IMR-90 (cell line): Measurements from ENCODE around the gene FMN2. TPM values are rescaled to one million over a fixed set of nuclear protein-coding genes. Genes with fewer than 3 reads are reported as not detected.

Experiments
- ATAC-seq: fragments of 200-7000 bp; cut with Tn5 transposase; 2 replicates; pipeline ENCODE4 v1.9.1; 2020; ENCODE audit warnings: low read depth, mild to moderate bottlenecking, moderate library complexity
- BruUV-seq: library from RNA; stranded (reverse); fragments of 400-500 nt; replicated peaks from 2 replicates; lab custom pipeline; 2021; lab: Mats Ljungman, UMichigan
- CTCF ChIA-PET: fragments of 300-600 bp; formaldehyde crosslinking; extraction: SDS; loops from one replicate; lab custom pipeline; 2021; ENCODE audit warnings: antibody characterized with exemption; lab: Yijun Ruan, JAX
- POLR2A ChIA-PET: fragments of 300-600 bp; sonication (Branson Sonifier 250); formaldehyde crosslinking; loops from one replicate; lab custom pipeline; 2022; ENCODE audit warnings: antibody characterized with exemption; ENCODE audit not compliant: unreplicated experiment; lab: Charles Lee
- DNase-seq: peaks from one replicate; pipeline ENCODE4 v3.0.0; 2013
- H2AFZ ChIP-seq: replicated peaks from 2 replicates; pipeline ENCODE3; 2013; ENCODE audit warnings: low read length, mild to moderate bottlenecking; ENCODE audit not compliant: poor library complexity
- H2AK5ac ChIP-seq: 2 replicates; pipeline ENCODE4 v1.6.1; 2013; ENCODE audit warnings: low read depth, low read length, inconsistent platforms
- H2AK9ac ChIP-seq: replicated peaks from 2 replicates; pipeline ENCODE3; 2013; ENCODE audit warnings: mild to moderate bottlenecking, low read depth, low read length, moderate library complexity; ENCODE audit not compliant: poor library complexity
- H2BK120ac ChIP-seq: 2 replicates; pipeline ENCODE4 v1.6.1; 2013; ENCODE audit warnings: low read depth, low read length, inconsistent platforms
- H2BK15ac ChIP-seq: 3 replicates; pipeline ENCODE4 v1.6.1; 2013; ENCODE audit warnings: low read depth, low read length, inconsistent platforms
- H2BK20ac ChIP-seq: 2 replicates; pipeline ENCODE4 v1.6.1; 2013; ENCODE audit warnings: low read depth, mild to moderate bottlenecking, inconsistent platforms, low read length, moderate library complexity
- H2BK5ac ChIP-seq: 2 replicates; pipeline ENCODE4 v1.6.1; 2013; ENCODE audit warnings: mild to moderate bottlenecking, low read depth, low read length, inconsistent platforms; ENCODE audit not compliant: poor library complexity, severe bottlenecking
- H3K14ac ChIP-seq: replicated peaks from 2 replicates; pipeline ENCODE4 v1.6.1; 2013; ENCODE audit warnings: low read depth, low read length, inconsistent platforms
- H3K18ac ChIP-seq: 2 replicates; pipeline ENCODE4 v1.6.1; 2013; ENCODE audit warnings: low read depth, low read length, control low read depth
- H3K23ac ChIP-seq: 2 replicates; pipeline ENCODE4 v1.6.1; 2013; ENCODE audit warnings: low read depth, low read length, inconsistent platforms
- H3K27ac ChIP-seq: 2 replicates; pipeline ENCODE4 v1.5.1; 2013; ENCODE audit warnings: mild to moderate bottlenecking, control low read depth, low read length; ENCODE audit not compliant: insufficient read depth
- H3K27me3 ChIP-seq: 2 replicates; pipeline ENCODE4 v1.6.1; 2013; ENCODE audit warnings: low read length; ENCODE audit not compliant: control insufficient read depth, insufficient read depth
- H3K36me3 ChIP-seq: 2 replicates; pipeline ENCODE4 v1.6.1; 2013; ENCODE audit warnings: low read length, mixed read lengths; ENCODE audit not compliant: control insufficient read depth, insufficient read depth
- H3K4ac ChIP-seq: 2 replicates; pipeline ENCODE4 v1.6.1; 2013; ENCODE audit warnings: low read depth, low read length, inconsistent platforms
- H3K4me1 ChIP-seq: 2 replicates; pipeline ENCODE4 v1.6.1; 2013; ENCODE audit warnings: low read length, mixed read lengths; ENCODE audit not compliant: control insufficient read depth, insufficient read depth
- H3K4me2 ChIP-seq: 2 replicates; pipeline ENCODE4 v1.6.1; 2013; ENCODE audit warnings: low read depth, mild to moderate bottlenecking, control low read depth, low read length, moderate library complexity
- H3K4me3 ChIP-seq: 2 replicates; pipeline ENCODE4 v1.5.1; 2013; ENCODE audit warnings: low read depth, mild to moderate bottlenecking, control low read depth, low read length, moderate library complexity; ENCODE audit not compliant: insufficient read depth
- H3K56ac ChIP-seq: 2 replicates; pipeline ENCODE4 v1.6.1; 2013; ENCODE audit warnings: low read length, inconsistent platforms; ENCODE audit not compliant: insufficient read depth; ENCODE audit errors: extremely low read depth
- H3K79me1 ChIP-seq, 2 experiments: 2 replicates each; pipeline ENCODE4 v1.6.1; 2013; ENCODE audit warnings: low read length in 2 of 2, inconsistent platforms in 1 of 2, low read depth in 1 of 2
- H3K9ac ChIP-seq: 2 replicates; pipeline ENCODE4 v1.6.1; 2013; ENCODE audit warnings: low read depth, low read length, control low read depth
- H3K9me1 ChIP-seq: 2 replicates; pipeline ENCODE4 v1.6.1; 2013; ENCODE audit warnings: low read length, inconsistent platforms; ENCODE audit not compliant: insufficient read depth
- H3K9me3 ChIP-seq: 2 replicates; pipeline ENCODE4 v1.6.1; 2013; ENCODE audit warnings: low read length; ENCODE audit not compliant: control insufficient read depth, insufficient read depth
- H4K20me1 ChIP-seq: 2 replicates; pipeline ENCODE4 v1.6.1; 2013; ENCODE audit warnings: low read length, inconsistent platforms; ENCODE audit not compliant: insufficient read depth
- H4K5ac ChIP-seq: 2 replicates; pipeline ENCODE4 v1.6.1; 2013; ENCODE audit warnings: mild to moderate bottlenecking, low read depth, low read length, control low read depth
- H4K8ac ChIP-seq, 2 experiments: 2 replicates each; pipeline ENCODE4 v1.6.1; 2013; ENCODE audit warnings: low read depth in 2 of 2, low read length in 2 of 2, control low read depth in 1 of 2, inconsistent platforms in 1 of 2
- H4K91ac ChIP-seq: 2 replicates; pipeline ENCODE4 v1.6.1; 2013; ENCODE audit warnings: low read depth, low read length, inconsistent platforms; ENCODE audit not compliant: insufficient read depth
- BHLHE40 ChIP-seq: fragments of 150-350 bp; IDR thresholded peaks from 2 replicates; pipeline ENCODE4 v1.6.1; 2016; ENCODE audit warnings: mild to moderate bottlenecking, low read depth, low read length
- CEBPB ChIP-seq: IDR thresholded peaks from 2 replicates; pipeline ENCODE4 v1.6.1; 2012; ENCODE audit warnings: low read depth, low read length, improper control_type of control experiment
- CHD1 ChIP-seq: IDR thresholded peaks from 2 replicates; pipeline ENCODE4 v1.6.1; 2012; ENCODE audit warnings: low read depth, low read length, improper control_type of control experiment
- FOS ChIP-seq: fragments of 150-350 bp; IDR thresholded peaks from 2 replicates; pipeline ENCODE4 v1.6.1; 2016; ENCODE audit warnings: low read depth, low read length
- POLR2A ChIP-seq: IDR thresholded peaks from 2 replicates; pipeline ENCODE4 v1.6.1; 2012; ENCODE audit warnings: mild to moderate bottlenecking, low read depth, low read length
- RAD21 ChIP-seq: IDR thresholded peaks from 2 replicates; pipeline ENCODE4 v1.6.1; 2012; ENCODE audit warnings: low read length, improper control_type of control experiment
- SMC3 ChIP-seq: fragments of 150-350 bp; IDR thresholded peaks from 2 replicates; pipeline ENCODE4 v1.6.1; 2016; ENCODE audit warnings: low read depth, mild to moderate bottlenecking, antibody characterized with exemption, low read length, moderate library complexity
- WGBS, 2 experiments: methylation state at CpG; one replicate each; pipeline versions ENCODE4 v1.1.5 to v1.1.7; 2013; ENCODE audit warnings: missing lambda C conversion rate in 2 of 2; ENCODE audit not compliant: insufficient read length in 1 of 2; ENCODE audit errors: extremely low coverage in 2 of 2; 5-methylcytosine and 5-hydroxymethylcytosine counted together
- dilution Hi-C: fragments of 300-500 bp; cut with HindIII; formaldehyde crosslinking; loops from one replicate; pipeline ENCODE4 v1.14.3; 2018; ENCODE audit warnings: low sequenced_read_pairs; ENCODE audit not compliant: unreplicated experiment
- in situ Hi-C: fragments of 300-500 bp; cut with MboI; formaldehyde crosslinking; loops from 3 replicates; pipeline ENCODE4 v1.14.3; 2019; ENCODE audit warnings: low sequenced_read_pairs, inconsistent platforms, mixed read lengths
- intact Hi-C: fragments of 100-400 bp; cut with micrococcal nuclease; formaldehyde crosslinking; loops from 2 replicates; pipeline ENCODE4 v1.10.0; 2022
- polyA plus RNA-seq, 3 experiments: library from polyadenylated mRNA; depleted of rRNA; stranded (reverse); fragments of >200 nt; gene quantifications; 2 replicates each; pipeline ENCODE4 v1.2.3, GENCODE V29; 2012; ENCODE audit warnings: low replicate concordance in 1 of 3
- total RNA-seq: library from RNA; depleted of rRNA; stranded (reverse); fragments of >200 nt; gene quantifications from 2 replicates; pipeline ENCODE4 v1.2.3, GENCODE V29; 2012
- TF ChIP-seq, protein P1 (sequence below): fragments of 150-350 bp; IDR thresholded peaks from 2 replicates; pipeline ENCODE4 v1.6.1; 2016; ENCODE audit warnings: low read depth, mild to moderate bottlenecking, low read length, moderate library complexity, borderline replicate concordance

Gene FMN2
- total and polyA plus RNA-seq, 2 of the 4 experiments (the other 2 are of a cell fraction): 29.0 to 35.8 TPM

DNA sequence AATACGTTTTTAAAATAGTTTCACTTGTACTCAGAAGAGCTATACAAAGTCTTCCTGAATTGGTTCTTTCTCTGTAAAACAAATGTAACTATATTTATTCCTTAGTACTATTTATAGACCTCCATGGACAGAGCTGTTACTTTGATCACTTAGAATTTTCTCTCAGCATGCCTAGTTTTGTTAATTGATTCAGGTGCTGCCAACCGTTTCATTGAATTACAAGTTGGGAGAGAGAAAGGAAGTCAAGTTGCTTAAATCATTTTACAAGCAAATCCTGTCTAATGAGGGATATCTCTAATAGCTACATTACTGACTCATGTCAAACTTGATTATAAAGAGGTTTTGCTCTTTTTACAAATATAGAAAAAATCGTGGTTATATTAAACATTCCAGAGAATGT is 241.0 kb downstream of the FMN2 start:
- no peak overlapping the region for H4K5ac ChIP-seq
- H2AK5ac ChIP-seq: no peak overlapping the region
- no peak overlapping the region for H3K18ac ChIP-seq
- H3K23ac ChIP-seq: peak overlapping the region; percentile 29; the same call in 1 of the 2 replicates
- H3K9me1 ChIP-seq: peaks cover 2% of the 10 kb centered on the region
- ATAC-seq (no peak), DNase-seq (no peak)
- peak overlapping the region; percentile 49; the same call in 1 of the 2 replicates for H3K14ac ChIP-seq
- H2BK15ac ChIP-seq: no peak overlapping the region; the same call in 2 of the 3 replicates
- intact Hi-C loops: loop anchor here (2.0 kb wide), 1 partner anchor 20 kb away; no protein-coding TSS in a partner anchor
- H3K9me3 ChIP-seq: no peaks in the 10 kb centered on the region
- POLR2A ChIA-PET: no interaction called here
- H2BK120ac ChIP-seq: peak overlapping the region; percentile 66
- H2AK9ac ChIP-seq: no peak overlapping the region
- no peak overlapping the region for H3K4me2 ChIP-seq
- peaks cover 1% of the 10 kb centered on the region; the same call in 1 of the 2 replicates for H3K4me1 ChIP-seq
- TF ChIP-seq CEBPB: no peak
- TF ChIP-seq POLR2A: no peak
- TF ChIP-seq CHD1: no peak
- no peak for TF ChIP-seq RAD21
- no peak for TF ChIP-seq FOS
- no peak for TF ChIP-seq SMC3
- TF ChIP-seq, protein P1, sequence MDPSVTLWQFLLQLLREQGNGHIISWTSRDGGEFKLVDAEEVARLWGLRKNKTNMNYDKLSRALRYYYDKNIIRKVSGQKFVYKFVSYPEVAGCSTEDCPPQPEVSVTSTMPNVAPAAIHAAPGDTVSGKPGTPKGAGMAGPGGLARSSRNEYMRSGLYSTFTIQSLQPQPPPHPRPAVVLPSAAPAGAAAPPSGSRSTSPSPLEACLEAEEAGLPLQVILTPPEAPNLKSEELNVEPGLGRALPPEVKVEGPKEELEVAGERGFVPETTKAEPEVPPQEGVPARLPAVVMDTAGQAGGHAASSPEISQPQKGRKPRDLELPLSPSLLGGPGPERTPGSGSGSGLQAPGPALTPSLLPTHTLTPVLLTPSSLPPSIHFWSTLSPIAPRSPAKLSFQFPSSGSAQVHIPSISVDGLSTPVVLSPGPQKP: no peak
- no peak for TF ChIP-seq BHLHE40
- in situ Hi-C loops: no loop called here
- no peaks in the 10 kb centered on the region for H4K20me1 ChIP-seq
- H3K27me3 ChIP-seq: no peaks in the 10 kb centered on the region
- H3K4ac ChIP-seq: peak overlapping the region; percentile 65; the same call in 1 of the 2 replicates
- H3K36me3 ChIP-seq: no peaks in the 10 kb centered on the region; the same call in 1 of the 2 replicates
- CTCF ChIA-PET: interaction anchor here (1.6 kb wide), 1 partner anchor 17 kb away, joined by 6 read pairs; no protein-coding TSS in a partner anchor
- dilution Hi-C loops: no loop called here
- no peak overlapping the region for H4K8ac ChIP-seq
- H2BK5ac ChIP-seq: peak overlapping the region; percentile 71
- no peak overlapping the region for H4K91ac ChIP-seq
- H2AFZ ChIP-seq: no peak overlapping the region
- no peak overlapping the region for H3K9ac ChIP-seq
- H2BK20ac ChIP-seq: peak overlapping the region; percentile 66; the same call in 1 of the 2 replicates
- no TSS peak for BruUV-seq
- H3K79me1 ChIP-seq: peaks cover 5 to 16% of the 10 kb centered on the region in 2 experiments; a peak in 3 of 4 replicates
- no CpG with 5 or more reads among the region's 3 CpGs for WGBS, 2 experiments
- H3K4me3 ChIP-seq: no peak overlapping the region
- no peak overlapping the region for H3K56ac ChIP-seq
- H3K27ac ChIP-seq: no peak overlapping the region
